Liver (tissue), 3 donors: ENCODE results near the gene DBP.

Experiments used
- HNF4G ChIP-seq: IDR thresholded peaks from 2 replicates; pipeline ENCODE4 v1.6.1; 2016; ENCODE audit warnings: antibody characterized with exemption
- JUND ChIP-seq, 2 donors: IDR thresholded peaks; 2 replicates each; pipeline ENCODE4 v1.6.1; 2016; ENCODE audit warnings: antibody characterized with exemption in 2 of 2
- TAF1 ChIP-seq: conservative IDR thresholded peaks from 2 replicates; pipeline ENCODE4 v1.6.1; 2016; ENCODE audit warnings: antibody characterized with exemption, mild to moderate bottlenecking
- YY1 ChIP-seq: IDR thresholded peaks from 2 replicates; pipeline ENCODE4 v1.6.1; 2016; ENCODE audit warnings: antibody characterized with exemption, mild to moderate bottlenecking
- TF ChIP-seq, protein P1 (sequence below): IDR thresholded peaks from 2 replicates; pipeline ENCODE4 v1.6.1; 2016; ENCODE audit warnings: antibody characterized with exemption
- TF ChIP-seq, protein P2 (sequence below): fragments of 150-350 bp; IDR thresholded peaks from 2 replicates; pipeline ENCODE4 v1.5.1; 2017; ENCODE audit warnings: improper control_type of control experiment, low read depth, low read length; ENCODE audit not compliant: missing input control
- donor health status: healthy.
- donor health status: healthy.

DNA sequence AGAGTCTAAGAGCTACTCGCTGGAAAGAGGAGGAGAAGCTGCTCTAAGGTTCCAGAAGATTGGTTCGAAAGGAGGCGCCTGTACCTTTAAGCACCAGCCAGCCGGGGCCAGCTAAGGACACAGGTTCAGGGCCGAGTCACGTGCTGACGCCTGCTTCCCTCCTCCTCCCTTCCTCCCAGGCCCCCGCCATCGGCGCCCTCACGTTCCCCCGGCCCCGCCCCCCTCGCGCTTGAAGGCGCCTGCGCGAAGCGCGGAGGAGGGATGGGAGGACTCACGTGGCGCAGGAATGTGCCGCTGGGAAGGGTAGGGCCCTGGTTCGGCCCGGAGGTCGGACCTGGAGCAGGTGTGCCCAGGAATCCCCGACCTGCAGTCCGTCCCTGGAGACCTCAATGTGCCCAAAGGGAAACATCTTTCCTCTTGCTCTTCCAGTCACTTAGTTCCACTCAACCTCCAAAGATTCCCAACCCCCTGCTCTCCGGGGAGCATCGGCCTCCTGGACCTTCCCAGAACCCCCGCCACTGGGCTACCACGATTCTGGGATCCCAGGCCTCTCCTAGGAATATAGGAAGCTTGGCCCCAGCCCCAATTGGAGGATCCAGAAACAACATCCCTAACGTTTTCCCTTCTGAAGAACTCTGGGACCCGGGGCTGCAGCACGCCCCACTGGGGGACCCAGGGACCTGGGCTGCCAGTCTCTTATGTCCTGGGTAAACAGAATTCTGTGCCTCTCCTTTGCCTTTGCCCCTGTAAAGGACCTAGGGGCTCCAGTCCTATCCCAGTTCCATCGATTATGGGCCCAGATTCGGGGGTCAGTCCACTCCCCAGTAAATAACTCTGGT, 2.5 kb downstream of the DBP start:
- TF ChIP-seq, protein P1, sequence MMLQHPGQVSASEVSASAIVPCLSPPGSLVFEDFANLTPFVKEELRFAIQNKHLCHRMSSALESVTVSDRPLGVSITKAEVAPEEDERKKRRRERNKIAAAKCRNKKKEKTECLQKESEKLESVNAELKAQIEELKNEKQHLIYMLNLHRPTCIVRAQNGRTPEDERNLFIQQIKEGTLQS, result no peak
- TF ChIP-seq, protein P2, sequence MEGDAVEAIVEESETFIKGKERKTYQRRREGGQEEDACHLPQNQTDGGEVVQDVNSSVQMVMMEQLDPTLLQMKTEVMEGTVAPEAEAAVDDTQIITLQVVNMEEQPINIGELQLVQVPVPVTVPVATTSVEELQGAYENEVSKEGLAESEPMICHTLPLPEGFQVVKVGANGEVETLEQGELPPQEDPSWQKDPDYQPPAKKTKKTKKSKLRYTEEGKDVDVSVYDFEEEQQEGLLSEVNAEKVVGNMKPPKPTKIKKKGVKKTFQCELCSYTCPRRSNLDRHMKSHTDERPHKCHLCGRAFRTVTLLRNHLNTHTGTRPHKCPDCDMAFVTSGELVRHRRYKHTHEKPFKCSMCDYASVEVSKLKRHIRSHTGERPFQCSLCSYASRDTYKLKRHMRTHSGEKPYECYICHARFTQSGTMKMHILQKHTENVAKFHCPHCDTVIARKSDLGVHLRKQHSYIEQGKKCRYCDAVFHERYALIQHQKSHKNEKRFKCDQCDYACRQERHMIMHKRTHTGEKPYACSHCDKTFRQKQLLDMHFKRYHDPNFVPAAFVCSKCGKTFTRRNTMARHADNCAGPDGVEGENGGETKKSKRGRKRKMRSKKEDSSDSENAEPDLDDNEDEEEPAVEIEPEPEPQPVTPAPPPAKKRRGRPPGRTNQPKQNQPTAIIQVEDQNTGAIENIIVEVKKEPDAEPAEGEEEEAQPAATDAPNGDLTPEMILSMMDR, result no peak
- TF ChIP-seq JUND (IDR thresholded peaks at IDR 0.05) (no peak), TAF1 (no peak), YY1 (peak; percentile 78), HNF4G (no peak)
